Myocyte (in vitro differentiated cells): ENCODE data around the gene CCDC74B. TPM values are rescaled to one million over a fixed set of nuclear protein-coding genes. Genes with fewer than 3 reads are reported as not detected.
"Not testable (repeated sequence)": the region's sequence is repeated elsewhere in the genome, so short reads cannot be mapped to it uniquely, and the experiment has no call there.

Source experiments
- DNase-seq: peaks from one replicate; pipeline ENCODE4 v3.0.0-alpha.2; 2012; ENCODE audit warnings: low read depth
- total RNA-seq: library from RNA; depleted of rRNA; stranded (reverse); fragments of >200 nt; gene quantifications from 2 replicates; pipeline ENCODE4 v1.2.3, GENCODE V29; 2014

Gene CCDC74B
- total RNA-seq, 1 donor from 2014 or later = 3.5 TPM

DNA sequence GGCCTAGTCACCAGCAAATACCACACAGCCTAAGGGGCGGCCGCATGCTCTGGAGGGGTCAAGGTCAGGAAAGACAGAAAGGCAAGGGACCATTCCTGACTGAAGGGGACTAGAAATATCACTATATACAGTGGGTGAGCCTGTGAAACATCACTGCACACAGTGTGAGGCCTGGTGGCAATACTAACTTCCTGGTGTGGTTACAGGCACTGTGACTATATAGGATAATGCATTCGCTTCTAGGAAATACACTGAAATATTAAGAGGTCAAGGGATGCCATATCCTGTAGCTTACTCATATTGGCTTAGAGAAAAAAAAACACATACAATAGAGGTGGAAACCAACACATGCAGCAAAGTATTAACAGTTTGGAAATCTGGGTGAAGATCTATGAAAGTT lies 24.3 kb upstream of the CCDC74B start:
- not testable (repeated sequence) for DNase-seq

DNA sequence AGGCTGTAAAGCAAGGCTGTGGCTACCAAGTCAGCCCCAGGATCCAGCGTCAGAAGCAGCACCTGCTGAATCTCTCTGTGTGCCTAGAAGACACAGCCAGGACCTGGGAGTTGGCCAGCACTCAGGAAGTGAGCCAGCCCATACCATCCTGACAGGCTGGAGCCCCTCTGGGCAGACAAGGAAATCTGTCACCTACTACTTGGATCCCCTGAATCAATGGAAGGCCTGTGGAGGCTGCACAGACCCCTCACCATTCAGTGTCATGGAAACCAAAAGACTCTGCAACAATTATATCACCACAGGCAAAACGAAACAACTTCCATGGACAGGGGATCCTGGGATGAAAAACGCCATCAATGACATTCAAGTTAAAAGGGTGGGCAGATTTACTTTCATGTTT lies 21.7 kb upstream of the CCDC74B start:
- not testable (repeated sequence) for DNase-seq

- no peak for DNase-seq
These were observed 20.5 kb upstream of the CCDC74B start for GRCh38 chr2:130165293-130166016.

DNA sequence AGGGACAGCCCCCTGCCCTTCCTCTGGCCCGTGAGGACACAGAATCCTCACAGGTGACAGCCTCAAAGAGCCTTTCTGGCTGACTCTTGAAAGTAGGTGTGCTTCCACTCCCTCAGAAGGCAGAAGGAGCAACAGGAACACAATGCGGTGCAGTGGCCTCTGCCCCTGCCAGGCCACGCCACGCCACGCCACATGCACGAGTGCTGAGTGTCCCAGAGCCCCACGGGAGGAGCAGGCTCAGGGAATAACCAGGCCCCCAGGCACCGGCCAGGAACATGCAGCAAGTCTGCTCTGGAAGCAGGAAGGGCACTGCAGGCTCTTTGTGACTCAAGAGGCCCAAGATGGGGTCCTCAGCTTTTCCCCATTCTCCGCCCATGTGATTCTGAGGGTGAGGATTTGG lies 18.1 kb upstream of the CCDC74B start:
- DNase-seq = no peak

DNA sequence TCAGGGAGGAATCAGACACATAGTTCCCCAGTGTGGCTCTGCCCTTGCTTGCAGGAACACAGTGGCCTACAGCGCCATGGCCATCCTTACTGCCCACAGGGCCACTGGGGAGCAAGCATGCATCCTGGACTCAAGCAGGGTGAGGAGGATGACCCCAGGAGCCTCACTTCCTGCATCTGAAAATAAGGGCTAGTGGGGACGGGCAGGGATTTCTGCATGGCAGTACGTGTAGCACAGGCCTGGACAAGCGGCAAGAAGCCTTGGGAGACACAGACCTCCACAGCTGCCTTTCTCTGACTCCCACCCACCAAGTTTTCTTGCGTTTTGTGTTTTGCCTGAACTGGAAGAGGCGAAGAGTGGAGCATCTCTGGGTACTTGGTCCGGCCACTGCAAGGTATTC lies 17.6 kb upstream of the CCDC74B start:
- DNase-seq = not testable (repeated sequence)

DNA sequence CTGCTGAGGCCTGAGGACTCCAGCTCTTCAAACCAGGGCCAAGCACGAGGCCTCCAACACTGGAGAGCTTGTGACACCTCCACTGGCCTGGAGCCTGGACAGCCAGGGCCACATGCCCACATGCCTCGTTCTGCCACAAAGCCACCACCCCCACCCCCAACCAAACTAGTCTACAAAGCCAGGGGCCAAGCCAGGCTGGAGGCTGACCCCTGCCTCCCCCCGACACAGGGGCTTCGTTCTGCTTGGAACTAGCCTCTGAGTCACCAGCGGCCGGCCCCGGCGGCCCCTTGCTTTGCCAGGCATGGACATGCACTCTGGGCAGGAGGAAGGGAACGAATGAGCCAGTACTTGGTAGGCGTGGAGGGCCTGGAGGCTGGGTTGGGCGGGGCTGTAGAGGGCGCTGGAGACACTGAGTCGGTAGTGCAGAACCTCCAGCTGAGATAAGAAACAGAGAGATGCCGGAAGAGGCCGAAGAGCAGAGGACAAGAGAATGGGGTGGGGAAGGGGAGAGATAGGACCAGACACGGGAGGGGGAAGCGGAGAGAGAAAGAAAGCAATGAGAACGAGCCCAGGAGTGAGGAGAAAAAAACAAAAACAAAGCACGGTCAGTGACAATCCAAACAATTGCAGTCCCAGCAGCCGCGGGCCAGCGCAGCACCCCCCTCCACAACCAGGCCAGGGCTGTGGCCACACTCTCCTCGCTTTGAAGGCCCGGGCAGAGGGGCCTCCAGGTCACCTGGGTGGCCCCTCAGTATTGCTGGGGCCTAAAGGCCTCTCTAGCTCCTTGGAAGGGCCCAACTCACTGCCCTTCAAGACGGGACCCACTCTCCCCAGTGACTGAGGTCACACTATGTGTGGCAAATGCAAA lies 16.2 kb upstream of the CCDC74B start:
- DNase-seq = not testable (repeated sequence)

DNA sequence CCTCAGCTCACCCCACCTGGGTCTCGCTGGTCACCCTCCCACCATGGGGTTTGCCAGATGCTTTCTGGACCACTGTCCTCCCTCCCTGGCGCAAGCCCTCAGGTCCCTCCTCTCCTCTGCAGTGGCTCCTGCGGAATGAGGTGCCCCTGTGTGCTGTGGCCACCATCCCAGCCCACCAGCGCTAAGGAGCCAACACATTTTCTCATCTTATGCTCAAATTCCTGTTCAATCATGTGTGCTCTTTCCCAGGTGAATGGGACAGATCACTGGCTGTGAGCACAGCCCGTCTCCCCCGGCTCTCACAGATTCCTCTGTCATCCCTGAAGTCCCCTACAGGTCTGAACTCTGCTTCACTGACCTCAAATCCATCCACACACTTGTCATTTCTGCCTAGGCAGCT lies 15.2 kb upstream of the CCDC74B start:
- no peak for DNase-seq

GRCh38 chr2:130159376-130159775 lies 14.5 kb upstream of the CCDC74B start:
- not testable (repeated sequence) for DNase-seq

DNA sequence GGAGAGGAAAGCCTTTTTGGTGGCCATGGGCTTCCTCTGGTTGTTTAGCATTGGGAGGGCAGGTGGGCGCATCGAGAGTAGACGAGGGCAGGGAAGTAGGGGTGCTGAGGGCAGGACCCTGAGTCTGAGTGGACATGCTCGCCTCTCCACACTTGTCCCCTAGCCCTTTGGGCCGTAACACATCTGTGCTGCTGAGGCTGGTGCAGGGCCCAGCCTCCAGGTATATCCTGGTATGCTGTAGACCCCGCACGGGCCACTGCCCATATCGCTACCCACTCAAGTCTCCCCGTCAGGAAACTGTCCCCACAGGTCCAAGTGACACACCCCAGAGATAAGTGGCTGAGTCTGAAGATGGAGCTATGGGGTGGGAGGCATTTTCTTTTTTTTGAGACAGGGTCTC lies 13.7 kb upstream of the CCDC74B start:
- no peak for DNase-seq

- DNase-seq = not testable (repeated sequence)
These were observed 13.1 kb upstream of the CCDC74B start for GRCh38 chr2:130157825-130158514.

GRCh38 chr2:130157354-130157753 lies 12.4 kb upstream of the CCDC74B start:
- DNase-seq = not testable (repeated sequence)

- no peak for DNase-seq
These were observed 11.7 kb upstream of the CCDC74B start for GRCh38 chr2:130156624-130157004.

DNA sequence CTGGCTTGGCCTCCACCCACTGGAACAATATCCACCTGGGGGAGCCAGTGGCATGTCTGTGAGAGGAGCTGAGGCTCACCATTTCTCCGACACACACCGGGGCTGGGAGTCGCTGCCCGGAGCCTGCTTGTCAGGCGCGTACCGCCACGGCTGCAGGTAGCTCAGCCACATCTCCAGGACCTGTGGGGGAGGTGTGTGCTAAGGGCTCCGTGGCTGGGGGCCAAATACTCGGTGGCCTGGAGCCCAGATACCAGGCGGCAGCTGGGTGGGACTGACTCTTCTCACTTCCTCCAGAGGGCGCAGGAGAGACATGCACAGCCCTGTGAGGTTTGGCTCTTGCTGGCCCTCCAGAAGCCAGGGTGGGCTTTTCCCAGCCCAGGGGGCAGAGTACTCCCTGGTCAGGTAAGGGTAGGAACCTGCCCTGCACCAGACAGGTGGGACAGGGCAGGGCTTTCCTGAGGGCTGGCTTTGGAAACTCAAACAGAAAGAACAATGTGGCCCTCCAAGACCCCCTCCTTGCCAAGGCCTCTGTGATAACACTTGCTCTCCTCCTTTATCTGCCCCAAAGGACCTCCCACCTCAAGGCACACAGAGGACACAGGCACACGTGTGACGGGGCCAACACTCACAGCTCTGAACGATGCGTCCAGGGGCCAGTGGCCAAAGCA lies 11.2 kb upstream of the CCDC74B start:
- DNase-seq = peak; percentile 61

DNA sequence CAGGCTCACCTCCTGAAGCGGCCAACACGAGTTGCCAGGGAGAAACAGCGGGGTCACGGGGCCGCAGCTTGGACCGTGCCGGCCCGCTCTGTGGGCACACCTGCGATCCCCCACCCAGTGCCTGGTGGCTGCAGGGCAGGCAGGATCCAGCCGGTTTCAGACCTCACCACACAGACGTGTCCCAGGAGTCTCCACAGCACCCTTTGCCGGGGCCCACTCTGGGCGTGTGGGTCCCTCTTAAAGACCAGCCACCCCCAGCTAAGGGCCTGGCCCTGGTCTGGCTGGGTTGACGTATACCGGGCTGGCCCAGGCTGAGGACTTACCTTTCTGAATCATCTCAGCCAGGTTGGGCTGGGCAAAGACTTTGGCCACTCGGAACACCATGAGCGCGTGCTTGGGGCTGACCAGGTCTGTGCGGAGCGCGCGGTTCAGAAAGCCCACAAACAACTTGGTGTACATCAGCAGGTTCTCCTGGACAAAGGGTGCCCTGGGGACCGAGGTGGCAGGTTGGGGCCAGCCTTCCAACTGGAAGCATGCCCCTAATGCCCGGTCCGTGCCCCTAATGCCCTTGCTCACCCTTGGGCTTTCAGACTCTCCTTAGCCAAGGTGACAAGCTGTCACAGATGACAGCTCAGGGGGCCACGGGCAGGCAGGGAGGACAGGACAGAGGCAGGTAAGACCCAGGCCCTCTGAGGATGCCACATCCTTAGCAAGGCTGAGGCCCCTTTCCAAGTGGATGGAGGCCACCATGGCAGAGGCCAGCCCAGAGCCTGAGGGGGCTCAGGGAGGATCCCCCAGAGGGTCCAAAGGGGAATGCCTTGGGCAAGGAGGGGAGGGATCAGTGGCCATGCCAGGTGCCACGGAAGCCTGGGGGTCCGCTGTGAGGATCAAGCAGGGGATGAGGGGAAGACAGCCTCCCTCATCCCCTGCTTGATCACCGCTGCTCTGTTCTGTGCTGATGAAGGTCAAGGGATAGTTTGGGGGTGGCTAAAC lies 10.2 kb upstream of the CCDC74B start:
- DNase-seq = no peak

- not testable (repeated sequence) for DNase-seq
These were observed 9.5 kb upstream of the CCDC74B start for GRCh38 chr2:130154423-130154770.

GRCh38 chr2:130153721-130154422 lies 9.0 kb upstream of the CCDC74B start:
- not testable (repeated sequence) for DNase-seq

GRCh38 chr2:130152816-130153595 lies 8.1 kb upstream of the CCDC74B start:
- DNase-seq = no peak

DNA sequence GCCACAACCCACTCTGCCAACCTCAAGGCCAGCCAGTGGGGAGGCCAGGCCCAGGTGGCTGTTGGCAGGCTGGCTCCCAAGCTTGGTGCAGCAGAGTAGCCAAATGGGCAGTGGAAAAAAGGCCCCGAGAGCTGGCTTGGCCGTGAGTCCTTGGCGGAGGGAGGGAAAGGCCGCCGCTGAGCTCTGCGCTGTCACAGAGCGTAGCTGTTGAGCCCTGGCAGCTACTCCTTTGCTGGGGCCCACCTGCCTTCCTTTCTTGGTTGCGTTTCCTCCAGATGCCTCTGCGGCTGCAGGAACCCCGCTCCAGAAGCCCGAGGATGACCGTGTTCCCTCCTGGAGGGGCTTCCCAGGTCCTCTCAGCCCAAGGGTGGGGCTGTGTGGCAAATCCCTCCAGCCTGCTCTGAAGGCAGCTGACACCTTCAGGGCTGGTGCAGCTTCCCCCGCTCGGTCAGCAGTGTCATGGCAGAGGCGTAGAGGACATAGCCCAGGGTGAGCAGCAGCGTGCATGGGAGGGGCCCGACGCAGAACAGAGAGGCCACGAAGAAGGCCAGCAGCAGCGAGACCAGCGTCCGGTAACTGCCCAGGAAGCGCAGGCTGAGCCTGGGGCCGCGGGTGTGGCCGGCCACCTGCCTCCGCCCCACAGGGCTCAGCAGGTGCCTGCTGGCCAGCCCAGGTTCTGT lies 7.4 kb upstream of the CCDC74B start:
- not testable (repeated sequence) for DNase-seq
